NCI-H345 treated with DMSO at 0.1 percent for 48 hours (cell line): ENCODE measurements around the gene IMMP2L.
"Not testable (repeated sequence)": the region's sequence is repeated elsewhere in the genome, so short reads cannot be mapped to it uniquely, and the experiment has no call there.

Experiments
- DNase-seq: peaks from one replicate; lab custom pipeline; 2025; ENCODE audit not compliant: unreplicated experiment; lab: John Stamatoyannopoulos, UW

Gene IMMP2L

GRCh38 chr7:111357691-111358090 is 204.6 kb downstream of the IMMP2L start:
- DNase-seq = no peak

GRCh38 chr7:111356941-111357340 is 205.4 kb downstream of the IMMP2L start:
- no peak for DNase-seq

GRCh38 chr7:111352319-111352718 is 210.0 kb downstream of the IMMP2L start:
- DNase-seq = no peak

GRCh38 chr7:111346219-111346618 is 216.1 kb downstream of the IMMP2L start:
- no peak for DNase-seq

- DNase-seq = no peak
These were observed 219.3 kb downstream of the IMMP2L start for GRCh38 chr7:111343017-111343416.

GRCh38 chr7:111339006-111339405 is 223.3 kb downstream of the IMMP2L start:
- no peak for DNase-seq

- no peak for DNase-seq
These were observed 229.3 kb downstream of the IMMP2L start for GRCh38 chr7:111333010-111333409.

- no peak for DNase-seq
These were observed 232.1 kb downstream of the IMMP2L start for GRCh38 chr7:111330235-111330523.

GRCh38 chr7:111329367-111330234 is 232.7 kb downstream of the IMMP2L start:
- no peak for DNase-seq

- DNase-seq = no peak
These were observed 233.8 kb downstream of the IMMP2L start for GRCh38 chr7:111328487-111328886.

GRCh38 chr7:111324776-111325175 is 237.5 kb downstream of the IMMP2L start:
- no peak for DNase-seq

GRCh38 chr7:111324228-111324627 is 238.1 kb downstream of the IMMP2L start:
- no peak for DNase-seq

- DNase-seq = not testable (repeated sequence)
These were observed 238.6 kb downstream of the IMMP2L start for GRCh38 chr7:111323670-111324069.

GRCh38 chr7:111320133-111320532 is 242.2 kb downstream of the IMMP2L start:
- DNase-seq = no peak

GRCh38 chr7:111312966-111313365 is 249.3 kb downstream of the IMMP2L start:
- no peak for DNase-seq

- DNase-seq = no peak
These were observed 253.6 kb downstream of the IMMP2L start for GRCh38 chr7:111308691-111309090.

- DNase-seq = no peak
These were observed 260.4 kb downstream of the IMMP2L start for GRCh38 chr7:111301891-111302290.

GRCh38 chr7:111294494-111294893 is 267.8 kb downstream of the IMMP2L start:
- no peak for DNase-seq

GRCh38 chr7:111292026-111292470 is 270.2 kb downstream of the IMMP2L start:
- no peak for DNase-seq

- no peak for DNase-seq
These were observed 271.3 kb downstream of the IMMP2L start for GRCh38 chr7:111290982-111291381.

GRCh38 chr7:111290419-111290818 is 271.9 kb downstream of the IMMP2L start:
- DNase-seq = no peak

GRCh38 chr7:111288441-111288840 is 273.9 kb downstream of the IMMP2L start:
- DNase-seq = not testable (repeated sequence)

- DNase-seq = no peak
These were observed 279.7 kb downstream of the IMMP2L start for GRCh38 chr7:111282626-111283025.
